ENCODE measurements around the gene C1orf167. TPM values are rescaled to one million over a fixed set of nuclear protein-coding genes. Genes with fewer than 3 reads are reported as not detected.

C1orf167 gene
- total and polyA plus RNA-seq, 2 donors (not counting 1 experiment from before 2014, with no cell fraction given), result not detected

DNA sequence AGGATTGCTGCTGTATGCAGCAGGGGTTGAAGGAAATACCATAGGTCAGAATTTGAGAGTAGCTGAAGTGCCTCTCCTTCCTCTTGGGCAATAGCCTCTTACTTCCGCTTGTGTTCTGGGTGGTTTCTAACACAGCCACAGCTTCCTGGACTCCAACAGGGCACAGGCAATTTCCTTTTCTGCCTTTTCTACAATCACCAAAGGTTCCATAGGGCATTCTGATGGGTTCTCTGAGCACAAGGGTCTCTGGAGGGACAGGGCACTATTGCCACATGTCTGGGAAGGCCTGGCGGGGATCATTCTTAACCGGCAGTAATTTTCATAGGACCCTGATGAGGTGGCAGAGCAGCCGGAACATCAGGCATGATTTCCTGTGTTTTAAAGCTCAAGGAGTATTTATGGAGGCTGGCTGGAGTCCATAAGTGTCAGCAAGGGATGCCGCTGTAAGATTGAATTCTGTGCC lies 31.5 kb upstream of the C1orf167 start:
- H3K27ac Mint-ChIP-seq, result peak overlapping the region; percentile 96
- H3K9me3 Mint-ChIP-seq (ENCODE audit: insufficient read depth), result no peaks in the 10 kb centered on the region
- WGBS (ENCODE audit: insufficient coverage), result 3% methylated on average over 4 of the region's 5 CpGs
- intact Hi-C loops (cut with micrococcal nuclease), result loop anchor here (1.0 to 5.0 kb wide), 3 partner anchors 11 to 78 kb away; partner anchors contain the start of genes FBXO2, FBXO44 and MAD2L2
- ATAC-seq (ENCODE audit: low read depth), result peak; percentile 87
- H3K4me3 ChIP-seq (ENCODE audit: control extremely low read depth in 1 of 5, extremely low read depth in 1 of 5, insufficient read depth in 1 of 5, low read depth in 2 of 5, low read length in 4 of 5), result peak overlapping the region; percentile 32 to 73 (median 44)
- peaks cover 36 to 41% of the 10 kb centered on the region in 2 donors for H3K4me1 ChIP-seq (ENCODE audit: control insufficient read depth in 2 of 2, insufficient read depth in 2 of 2, low read length in 2 of 2)
- ChIA-PET POLR2A (interaction anchor here (0.6 to 2.0 kb wide), 5 partner anchors 11 to 937 kb away, joined by 4 to 9 read pairs (median 5); partner anchors contain the start of gene FBXO6), CTCF (interaction anchor here (0.6 to 2.1 kb wide), 7 partner anchors 8 to 86 kb away, joined by 3 to 30 read pairs (median 4); partner anchors contain the start of gene FBXO6)
- H3K4me1 Mint-ChIP-seq, result peaks cover 34% of the 10 kb centered on the region
- H3K79me2 ChIP-seq (ENCODE audit: control insufficient read depth, insufficient read depth, low read length), result no peaks in the 10 kb centered on the region
- H3K4me2 ChIP-seq (replicated peaks; ENCODE audit: low read depth, low read length, poor library complexity, severe bottlenecking), result peak overlapping the region; percentile 90
- peak overlapping the region; percentile 69 to 84 for H3K27ac ChIP-seq (ENCODE audit: low read length in 2 of 2)
- DNase-seq, result peak; percentile 76
- no peaks in the 10 kb centered on the region for H4K20me1 ChIP-seq (ENCODE audit: control insufficient read depth, insufficient read depth, low read length, poor library complexity, severe bottlenecking)
- H3K9me3 ChIP-seq (ENCODE audit: control extremely low read depth in 1 of 3, control insufficient read depth in 2 of 3, insufficient read depth in 1 of 3, low read length in 2 of 3), result peaks cover 0 to 2% (median 0%) of the 10 kb centered on the region in 3 donors
- H3K27me3 Mint-ChIP-seq, result no peaks in the 10 kb centered on the region
- H3K27me3 ChIP-seq (replicated peaks in 1 of 4; ENCODE audit: control extremely low read depth in 1 of 4, control insufficient read depth in 3 of 4, insufficient read depth in 4 of 4, low read length in 3 of 4), result no peaks in the 10 kb centered on the region
- peak overlapping the region; percentile 88 for H2AFZ ChIP-seq (ENCODE audit: insufficient read depth, low read depth, low read length, poor library complexity, severe bottlenecking)
- peak overlapping the region; percentile 89 for H3K4me3 Mint-ChIP-seq
- peak overlapping the region; percentile 72 for H3K9ac ChIP-seq (ENCODE audit: low read length)
- TF ChIP-seq CTCF (IDR thresholded peaks at IDR 0.05) (no peak), EZH2 (IDR thresholded peaks at IDR 0.05; ENCODE audit: borderline replicate concordance, insufficient read depth, low read depth, low read length, poor library complexity, severe bottlenecking) (no peak)
- no peaks in the 10 kb centered on the region for H3K36me3 ChIP-seq (replicated peaks in 1 of 2; ENCODE audit: control extremely low read depth in 1 of 2, control insufficient read depth in 1 of 2, extremely low read depth in 1 of 2, insufficient read depth in 2 of 2, low read length in 1 of 2)

GRCh38 chr1:11731691-11732283 lies 30.2 kb upstream of the C1orf167 start:
- Histone ChIP-seq H3K4me1 (ENCODE audit: control insufficient read depth in 2 of 2, insufficient read depth in 2 of 2, low read length in 2 of 2) (peaks cover 35 to 41% of the 10 kb centered on the region in 2 donors), H3K27ac (ENCODE audit: low read length in 2 of 2) (peak overlapping the region in 1 of 2 donors; percentile 65), H3K9ac (ENCODE audit: low read length) (peak overlapping the region; percentile 48), H3K27me3 (replicated peaks in 1 of 4; ENCODE audit: control extremely low read depth in 1 of 4, control insufficient read depth in 3 of 4, insufficient read depth in 4 of 4, low read length in 3 of 4) (no peaks in the 10 kb centered on the region), H3K36me3 (replicated peaks in 1 of 2; ENCODE audit: control extremely low read depth in 1 of 2, control insufficient read depth in 1 of 2, extremely low read depth in 1 of 2, insufficient read depth in 2 of 2, low read length in 1 of 2) (no peaks in the 10 kb centered on the region), H3K79me2 (ENCODE audit: control insufficient read depth, insufficient read depth, low read length) (no peaks in the 10 kb centered on the region), H4K20me1 (ENCODE audit: control insufficient read depth, insufficient read depth, low read length, poor library complexity, severe bottlenecking) (no peaks in the 10 kb centered on the region), H3K4me2 (replicated peaks; ENCODE audit: low read depth, low read length, poor library complexity, severe bottlenecking) (peak overlapping the region; percentile 90), H3K4me3 (ENCODE audit: control extremely low read depth in 1 of 5, extremely low read depth in 1 of 5, insufficient read depth in 1 of 5, low read depth in 2 of 5, low read length in 4 of 5) (peak overlapping the region; percentile 1 to 73 (median 48)), H3K9me3 (ENCODE audit: control extremely low read depth in 1 of 3, control insufficient read depth in 2 of 3, insufficient read depth in 1 of 3, low read length in 2 of 3) (peaks cover 0 to 2% (median 0%) of the 10 kb centered on the region in 3 donors), H2AFZ (ENCODE audit: insufficient read depth, low read depth, low read length, poor library complexity, severe bottlenecking) (peak overlapping the region; percentile 68)
- Mint-ChIP-seq H3K27me3 (no peaks in the 10 kb centered on the region), H3K9me3 (ENCODE audit: insufficient read depth) (no peaks in the 10 kb centered on the region), H3K4me1 (peaks cover 38% of the 10 kb centered on the region), H3K27ac (peak overlapping the region; percentile 86), H3K4me3 (peak overlapping the region; percentile 89)
- CTCF ChIA-PET, result interaction anchor here (1.1 to 2.1 kb wide), 6 partner anchors 10 to 87 kb away, joined by 3 to 30 read pairs (median 6); partner anchors contain the start of gene FBXO6
- ATAC-seq (ENCODE audit: low read depth), result no peak
- intact Hi-C loops (cut with micrococcal nuclease), result loop anchor here (5.0 kb wide), 1 partner anchor 79 kb away; the partner anchor contains the start of genes FBXO2 and FBXO44
- TF ChIP-seq CTCF (IDR thresholded peaks at IDR 0.05) (no peak), EZH2 (IDR thresholded peaks at IDR 0.05; ENCODE audit: borderline replicate concordance, insufficient read depth, low read depth, low read length, poor library complexity, severe bottlenecking) (no peak)
- POLR2A ChIA-PET, result interaction anchor here (0.7 to 2.0 kb wide), 3 partner anchors 13 to 320 kb away, joined by 4 to 9 read pairs (median 5); no protein-coding TSS in a partner anchor
- 13% methylated on average over 11 of the region's 17 CpGs for WGBS (ENCODE audit: insufficient coverage)
- peak; percentile 35 for DNase-seq
